ENCODE measurements around the gene AQP12B. TPM values are rescaled to one million over a fixed set of nuclear protein-coding genes. Genes with fewer than 3 reads are reported as not detected.

Gene AQP12B
- total RNA-seq, 2 donors from 2014 or later, result 7.9 to 9.6 TPM

GRCh38 chr2:240630771-240631547 lies 51.7 kb downstream of the AQP12B start:
- TF ChIP-seq, protein P1, sequence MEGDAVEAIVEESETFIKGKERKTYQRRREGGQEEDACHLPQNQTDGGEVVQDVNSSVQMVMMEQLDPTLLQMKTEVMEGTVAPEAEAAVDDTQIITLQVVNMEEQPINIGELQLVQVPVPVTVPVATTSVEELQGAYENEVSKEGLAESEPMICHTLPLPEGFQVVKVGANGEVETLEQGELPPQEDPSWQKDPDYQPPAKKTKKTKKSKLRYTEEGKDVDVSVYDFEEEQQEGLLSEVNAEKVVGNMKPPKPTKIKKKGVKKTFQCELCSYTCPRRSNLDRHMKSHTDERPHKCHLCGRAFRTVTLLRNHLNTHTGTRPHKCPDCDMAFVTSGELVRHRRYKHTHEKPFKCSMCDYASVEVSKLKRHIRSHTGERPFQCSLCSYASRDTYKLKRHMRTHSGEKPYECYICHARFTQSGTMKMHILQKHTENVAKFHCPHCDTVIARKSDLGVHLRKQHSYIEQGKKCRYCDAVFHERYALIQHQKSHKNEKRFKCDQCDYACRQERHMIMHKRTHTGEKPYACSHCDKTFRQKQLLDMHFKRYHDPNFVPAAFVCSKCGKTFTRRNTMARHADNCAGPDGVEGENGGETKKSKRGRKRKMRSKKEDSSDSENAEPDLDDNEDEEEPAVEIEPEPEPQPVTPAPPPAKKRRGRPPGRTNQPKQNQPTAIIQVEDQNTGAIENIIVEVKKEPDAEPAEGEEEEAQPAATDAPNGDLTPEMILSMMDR (IDR thresholded peaks at IDR 0.05), result no peak
- Histone ChIP-seq H3K27ac (no peak overlapping the region), H3K27me3 (no peaks in the 10 kb centered on the region), H3K9ac (ENCODE audit: low read depth in 2 of 2, low read length in 2 of 2) (no peak overlapping the region), H3K4me1 (no peaks in the 10 kb centered on the region), H3K4me3 (no peak overlapping the region), H3K36me3 (no peaks in the 10 kb centered on the region), H3K9me3 (no peaks in the 10 kb centered on the region)
- intact Hi-C loops (cut with DNase I), result no loop called here
- DNase-seq, result no peak

- H3K9ac ChIP-seq (ENCODE audit: low read depth in 2 of 2, low read length in 2 of 2), result no peak overlapping the region
- H3K27ac ChIP-seq, result no peak overlapping the region
- TF ChIP-seq, protein P1 (IDR thresholded peaks at IDR 0.05), result no peak
- no peak for DNase-seq
- no peaks in the 10 kb centered on the region for H3K36me3 ChIP-seq
- no peak overlapping the region for H3K4me3 ChIP-seq
- no peaks in the 10 kb centered on the region for H3K9me3 ChIP-seq
- no peaks in the 10 kb centered on the region for H3K4me1 ChIP-seq
- no peaks in the 10 kb centered on the region for H3K27me3 ChIP-seq
- intact Hi-C loops (cut with DNase I), result no loop called here
These were observed 52.5 kb downstream of the AQP12B start for GRCh38 chr2:240629968-240630770.

GRCh38 chr2:240629619-240629967 lies 53.1 kb downstream of the AQP12B start:
- no peak overlapping the region for H3K4me3 ChIP-seq
- no peak overlapping the region for H3K27ac ChIP-seq
- TF ChIP-seq, protein P1 (IDR thresholded peaks at IDR 0.05), result no peak
- H3K9ac ChIP-seq (ENCODE audit: low read depth in 2 of 2, low read length in 2 of 2), result no peak overlapping the region
- no peaks in the 10 kb centered on the region for H3K9me3 ChIP-seq
- H3K36me3 ChIP-seq, result no peaks in the 10 kb centered on the region
- DNase-seq, result no peak
- H3K4me1 ChIP-seq, result no peaks in the 10 kb centered on the region
- H3K27me3 ChIP-seq, result no peaks in the 10 kb centered on the region
- intact Hi-C loops (cut with DNase I), result no loop called here

DNA sequence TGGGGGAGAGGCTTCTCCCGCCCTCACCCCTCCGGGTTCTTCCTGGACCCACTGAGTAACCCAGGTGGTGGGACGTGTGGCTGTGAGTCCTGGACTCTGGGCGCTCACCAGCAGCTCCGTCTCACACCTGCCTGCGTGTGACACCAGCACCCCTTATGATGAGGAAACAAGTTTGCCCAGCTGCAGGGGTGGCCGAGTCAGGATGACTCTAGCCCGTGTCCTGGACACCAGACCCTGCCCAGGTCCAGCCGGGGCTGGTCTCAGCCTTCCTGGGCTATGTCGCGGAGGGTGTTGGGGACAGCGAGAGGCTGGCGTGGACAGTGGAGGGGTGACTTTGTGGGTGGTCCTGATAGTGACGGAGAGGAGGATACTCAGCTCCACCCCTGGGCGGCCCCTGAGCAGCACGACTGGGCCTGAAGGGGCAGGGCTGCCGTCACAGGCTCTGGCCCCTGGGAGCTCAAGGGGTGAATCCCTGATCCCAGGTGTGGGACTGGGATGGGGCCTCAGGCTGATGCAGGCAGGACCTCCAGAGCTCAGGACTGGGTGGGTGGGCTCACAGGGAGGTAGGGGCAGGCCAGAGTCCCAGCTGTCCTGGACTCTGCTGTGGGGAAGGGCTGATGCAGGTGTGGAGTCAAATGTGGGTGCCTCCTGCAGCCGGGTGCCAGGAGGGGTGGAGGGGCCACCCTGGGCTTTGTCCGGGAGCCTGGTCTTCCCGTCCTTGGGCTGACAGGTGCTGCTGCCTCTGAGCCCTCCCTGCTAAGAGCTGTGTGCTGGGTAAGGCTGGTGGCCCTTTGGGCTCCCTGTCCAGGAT lies 53.7 kb downstream of the AQP12B start:
- intact Hi-C loops (cut with DNase I), result no loop called here
- Histone ChIP-seq H3K27ac (no peak overlapping the region), H3K27me3 (no peaks in the 10 kb centered on the region), H3K4me3 (no peak overlapping the region), H3K9ac (ENCODE audit: low read depth in 2 of 2, low read length in 2 of 2) (no peak overlapping the region), H3K4me1 (no peaks in the 10 kb centered on the region), H3K36me3 (no peaks in the 10 kb centered on the region), H3K9me3 (no peaks in the 10 kb centered on the region)
- DNase-seq, result no peak
- TF ChIP-seq, protein P1 (IDR thresholded peaks at IDR 0.05), result no peak

DNA sequence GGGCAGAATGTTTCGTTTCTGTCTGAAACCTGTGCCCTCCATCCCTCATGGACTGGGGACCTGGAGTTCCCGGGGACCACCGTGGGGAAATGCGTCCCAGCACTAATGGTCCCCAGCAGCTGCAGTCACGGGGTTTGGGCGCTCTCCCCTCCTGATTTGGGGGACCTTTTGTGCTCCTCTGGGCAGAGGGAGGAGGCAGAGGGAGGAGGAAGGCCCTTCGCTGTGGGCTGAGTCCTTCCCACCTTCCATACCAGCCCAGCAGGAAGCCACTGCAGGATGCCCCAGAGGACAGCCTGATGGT lies 54.2 kb downstream of the AQP12B start:
- H3K4me1 ChIP-seq, result no peaks in the 10 kb centered on the region
- intact Hi-C loops (cut with DNase I), result no loop called here
- H3K9me3 ChIP-seq, result no peaks in the 10 kb centered on the region
- H3K4me3 ChIP-seq, result no peak overlapping the region
- H3K36me3 ChIP-seq, result no peaks in the 10 kb centered on the region
- no peak for DNase-seq
- no peak overlapping the region for H3K9ac ChIP-seq (ENCODE audit: low read depth in 2 of 2, low read length in 2 of 2)
- TF ChIP-seq, protein P1 (IDR thresholded peaks at IDR 0.05), result no peak
- no peaks in the 10 kb centered on the region for H3K27me3 ChIP-seq
- H3K27ac ChIP-seq, result no peak overlapping the region
